H9 (cell line): Measurements from ENCODE around the gene RPAIN. TPM values are rescaled to one million over a fixed set of nuclear protein-coding genes. Genes with fewer than 3 reads are reported as not detected.

Experiments
- DNase-seq: peaks from one replicate; pipeline ENCODE4 v3.0.0-alpha.2; 2017
- H2AFZ ChIP-seq: one replicate; pipeline ENCODE4 v1.6.1; 2013; ENCODE audit warnings: mild to moderate bottlenecking, low read length, control low read depth, moderate library complexity
- H2AK5ac ChIP-seq: 2 replicates; pipeline ENCODE4 v1.6.1; 2013; ENCODE audit warnings: low read length, control low read depth, mixed read lengths; ENCODE audit not compliant: insufficient read length
- H2BK120ac ChIP-seq: one replicate; pipeline ENCODE4 v1.6.1; 2013; ENCODE audit warnings: low read depth, mild to moderate bottlenecking, low read length, control low read depth, inconsistent platforms; ENCODE audit not compliant: poor library complexity, severe bottlenecking
- H2BK12ac ChIP-seq: 2 replicates; pipeline ENCODE4 v1.6.1; 2013; ENCODE audit warnings: low read length, control low read depth, mixed read lengths, low read depth; ENCODE audit not compliant: insufficient read length
- H2BK15ac ChIP-seq: 2 replicates; pipeline ENCODE4 v1.6.1; 2013; ENCODE audit warnings: low read depth, low read length, control low read depth
- H2BK20ac ChIP-seq: one replicate; pipeline ENCODE4 v1.6.1; 2013; ENCODE audit warnings: low read depth, mild to moderate bottlenecking, low read length, control low read depth, inconsistent platforms; ENCODE audit not compliant: poor library complexity, severe bottlenecking
- H2BK5ac ChIP-seq: 2 replicates; pipeline ENCODE4 v1.6.1; 2013; ENCODE audit warnings: low read length, control low read depth, mixed read lengths; ENCODE audit not compliant: insufficient read length
- H3K14ac ChIP-seq: 2 replicates; pipeline ENCODE4 v1.6.1; 2013; ENCODE audit warnings: low read length, control low read depth; ENCODE audit not compliant: insufficient read depth
- H3K18ac ChIP-seq: 2 replicates; pipeline ENCODE4 v1.6.1; 2013; ENCODE audit warnings: low read depth, mild to moderate bottlenecking, mixed read lengths, low read length, control low read depth; ENCODE audit not compliant: insufficient read length
- H3K23ac ChIP-seq: 2 replicates; pipeline ENCODE4 v1.6.1; 2013; ENCODE audit warnings: low read length, control low read depth, mixed read lengths, low read depth; ENCODE audit not compliant: insufficient read length
- H3K23me2 ChIP-seq: 2 replicates; pipeline ENCODE4 v1.6.1; 2013; ENCODE audit warnings: low read depth, mild to moderate bottlenecking, mixed read lengths, low read length, control low read depth; ENCODE audit not compliant: insufficient read length, poor library complexity, severe bottlenecking
- H3K27ac ChIP-seq: 2 replicates; pipeline ENCODE4 v1.5.1; 2013; ENCODE audit warnings: low read length, control low read depth, mixed read lengths, low read depth; ENCODE audit not compliant: insufficient read length
- H3K27me3 ChIP-seq: 2 replicates; pipeline ENCODE4 v1.6.1; 2013; ENCODE audit warnings: low read length, control low read depth, inconsistent platforms; ENCODE audit not compliant: insufficient read depth
- H3K4ac ChIP-seq: 2 replicates; pipeline ENCODE4 v1.6.1; 2013; ENCODE audit warnings: low read depth, mild to moderate bottlenecking, control low read depth, inconsistent platforms, low read length, moderate library complexity
- H3K4me1 ChIP-seq: 2 replicates; pipeline ENCODE4 v1.6.1; 2013; ENCODE audit warnings: low read length, control low read depth, inconsistent platforms; ENCODE audit not compliant: insufficient read depth
- H3K4me2 ChIP-seq: 2 replicates; pipeline ENCODE4 v1.6.1; 2013; ENCODE audit warnings: low read length, control low read depth, mixed read lengths; ENCODE audit not compliant: insufficient read length, insufficient read depth
- H3K56ac ChIP-seq: 2 replicates; pipeline ENCODE4 v1.6.1; 2013; ENCODE audit warnings: low read depth, mild to moderate bottlenecking, mixed read lengths, low read length, control low read depth; ENCODE audit not compliant: insufficient read length
- H3K79me1 ChIP-seq: 2 replicates; pipeline ENCODE4 v1.6.1; 2013; ENCODE audit warnings: low read depth, mild to moderate bottlenecking, moderate library complexity, low read length, control low read depth, inconsistent platforms; ENCODE audit not compliant: insufficient read depth, poor library complexity, severe bottlenecking
- H3K79me2 ChIP-seq: 2 replicates; pipeline ENCODE4 v1.6.1; 2013; ENCODE audit warnings: low read length, control low read depth, inconsistent platforms; ENCODE audit not compliant: insufficient read depth
- H3K9ac ChIP-seq: 2 replicates; pipeline ENCODE4 v1.6.1; 2013; ENCODE audit warnings: low read length, control low read depth, mixed read lengths; ENCODE audit not compliant: insufficient read length; ENCODE audit errors: extremely low read depth
- H3K9me3 ChIP-seq: one replicate; pipeline ENCODE4 v1.6.1; 2013; ENCODE audit warnings: low read depth, low read length, inconsistent platforms; ENCODE audit not compliant: control insufficient read depth
- H3T11ph ChIP-seq: one replicate; pipeline ENCODE4 v1.6.1; 2013; ENCODE audit warnings: mild to moderate bottlenecking, low read length, control low read depth, inconsistent platforms
- H4K20me1 ChIP-seq: one replicate; pipeline ENCODE4 v1.6.1; 2013; ENCODE audit not compliant: control insufficient read depth, insufficient read length, insufficient read depth
- H4K5ac ChIP-seq: 2 replicates; pipeline ENCODE4 v1.6.1; 2013; ENCODE audit warnings: low read depth, mild to moderate bottlenecking, mixed read lengths, low read length, control low read depth; ENCODE audit not compliant: insufficient read length
- H4K8ac ChIP-seq: replicated peaks from 2 replicates; pipeline ENCODE4 v1.6.1; 2013; ENCODE audit warnings: low read length, control low read depth, mixed read lengths, low read depth; ENCODE audit not compliant: insufficient read length
- H4K91ac ChIP-seq: 2 replicates; pipeline ENCODE4 v1.6.1; 2013; ENCODE audit warnings: low read depth, mild to moderate bottlenecking, moderate library complexity, mixed read lengths, low read length, control low read depth; ENCODE audit not compliant: insufficient read length
- H3K27ac Mint-ChIP-seq, 3 experiments: 2 replicates in 2 of 3; 3 replicates in 1 of 3; pipeline ENCODE4 v1.8.0; 2020 to 2021; ENCODE audit warnings: mixed read lengths in 3 of 3, mild to moderate bottlenecking in 1 of 3, moderate library complexity in 1 of 3
- H3K27me3 Mint-ChIP-seq: 2 replicates; pipeline ENCODE4 v1.8.0; 2021; ENCODE audit warnings: low read depth, mild to moderate bottlenecking, moderate library complexity, mixed read lengths
- H3K36me3 Mint-ChIP-seq, 3 experiments: 2 replicates in 2 of 3; 3 replicates in 1 of 3; pipeline ENCODE4 v1.8.0; 2020 to 2021; ENCODE audit warnings: low read depth in 3 of 3, mixed read lengths in 3 of 3; ENCODE audit not compliant: insufficient read depth in 1 of 3
- H3K4me1 Mint-ChIP-seq, 2 experiments: 2 replicates each; pipeline ENCODE4 v1.8.0; 2020; ENCODE audit warnings: mixed read lengths in 2 of 2
- H3K4me3 Mint-ChIP-seq, 2 experiments: 2 replicates in 1 of 2; 3 replicates in 1 of 2; pipeline ENCODE4 v1.8.0; 2020 to 2021; ENCODE audit warnings: mild to moderate bottlenecking in 2 of 2, mixed read lengths in 2 of 2, moderate library complexity in 1 of 2
- H3K9me3 Mint-ChIP-seq, 2 experiments: 2 replicates in 1 of 2; 3 replicates in 1 of 2; pipeline ENCODE4 v1.8.0; 2020; ENCODE audit warnings: mild to moderate bottlenecking in 2 of 2, mixed read lengths in 2 of 2, moderate library complexity in 1 of 2
- CTCF ChIP-seq: fragments of 200-600 bp; sonication (generic); conservative IDR thresholded peaks from 3 replicates; pipeline ENCODE4 v1.8.0; 2021; ENCODE audit warnings: antibody characterized with exemption, mild to moderate bottlenecking
- WGBS: extraction: QIAGEN DNeasy Blood & Tissue Kit; methylation state at CpG from one replicate; pipeline ENCODE4 v1.1.7; 2013; ENCODE audit warnings: missing lambda C conversion rate, low lambda C conversion rate, mixed read lengths; ENCODE audit not compliant: insufficient read length; ENCODE audit errors: extremely low coverage; 5-methylcytosine and 5-hydroxymethylcytosine counted together
- total RNA-seq: library from RNA; stranded (reverse); gene quantifications from 2 replicates; pipeline ENCODE4 v1.2.1, GENCODE V29; 2021

RPAIN gene
- total RNA-seq, 1 experiment from 2014 or later = 78.9 TPM

GRCh38 chr17:5439446-5439764 lies 19.4 kb downstream of the RPAIN start:
- no peak overlapping the region for H3K4ac ChIP-seq
- H2BK12ac ChIP-seq = no peak overlapping the region
- Mint-ChIP-seq H3K27me3 (no peaks in the 10 kb centered on the region), H3K27ac (peak overlapping the region; percentile 73 to 87 (median 73); a peak in 5 of 7 replicates), H3K4me1 (peaks cover 20 to 23% of the 10 kb centered on the region in 2 experiments), H3K9me3 (no peaks in the 10 kb centered on the region), H3K36me3 (peaks cover 37 to 64% (median 54%) of the 10 kb centered on the region in 3 experiments), H3K4me3 (peak overlapping the region; percentile 85 to 86)
- TF ChIP-seq CTCF = peak; percentile 30; the same call in 2 of the 3 replicates
- peak overlapping the region; percentile 26 for H3K9ac ChIP-seq
- peaks cover 15% of the 10 kb centered on the region; the same call in 1 of the 2 replicates for H3K79me2 ChIP-seq
- H2AK5ac ChIP-seq = no peak overlapping the region
- H3K4me1 ChIP-seq = no peaks in the 10 kb centered on the region; the same call in 1 of the 2 replicates
- no peak overlapping the region for H2BK15ac ChIP-seq
- no peak overlapping the region for H3K27ac ChIP-seq
- H3K9me3 ChIP-seq = no peaks in the 10 kb centered on the region
- DNase-seq = no peak
- no peak overlapping the region for H2BK20ac ChIP-seq
- H2BK5ac ChIP-seq = no peak overlapping the region
- H3K18ac ChIP-seq = no peak overlapping the region
- H4K8ac ChIP-seq = no peak overlapping the region
- H4K20me1 ChIP-seq = no peaks in the 10 kb centered on the region
- peaks cover 6% of the 10 kb centered on the region for H3K79me1 ChIP-seq
- H3K4me2 ChIP-seq = peak overlapping the region; percentile 56
- H4K5ac ChIP-seq = no peak overlapping the region
- H3K27me3 ChIP-seq = no peaks in the 10 kb centered on the region
- H3K56ac ChIP-seq = no peak overlapping the region
- H3T11ph ChIP-seq = no peak overlapping the region
- H4K91ac ChIP-seq = no peak overlapping the region
- no peak overlapping the region for H2AFZ ChIP-seq
- no peak overlapping the region for H2BK120ac ChIP-seq
- H3K23ac ChIP-seq = no peak overlapping the region
- no peaks in the 10 kb centered on the region for H3K23me2 ChIP-seq
- H3K14ac ChIP-seq = no peak overlapping the region
- no CpG with 5 or more reads among the region's 1 CpG for WGBS
